ENCODE measurements around the gene TMPRSS7. TPM values are rescaled to one million over a fixed set of nuclear protein-coding genes. Genes with fewer than 3 reads are reported as not detected.

The TMPRSS7 gene
- polyA plus RNA-seq, 3 donors: not detected

DNA sequence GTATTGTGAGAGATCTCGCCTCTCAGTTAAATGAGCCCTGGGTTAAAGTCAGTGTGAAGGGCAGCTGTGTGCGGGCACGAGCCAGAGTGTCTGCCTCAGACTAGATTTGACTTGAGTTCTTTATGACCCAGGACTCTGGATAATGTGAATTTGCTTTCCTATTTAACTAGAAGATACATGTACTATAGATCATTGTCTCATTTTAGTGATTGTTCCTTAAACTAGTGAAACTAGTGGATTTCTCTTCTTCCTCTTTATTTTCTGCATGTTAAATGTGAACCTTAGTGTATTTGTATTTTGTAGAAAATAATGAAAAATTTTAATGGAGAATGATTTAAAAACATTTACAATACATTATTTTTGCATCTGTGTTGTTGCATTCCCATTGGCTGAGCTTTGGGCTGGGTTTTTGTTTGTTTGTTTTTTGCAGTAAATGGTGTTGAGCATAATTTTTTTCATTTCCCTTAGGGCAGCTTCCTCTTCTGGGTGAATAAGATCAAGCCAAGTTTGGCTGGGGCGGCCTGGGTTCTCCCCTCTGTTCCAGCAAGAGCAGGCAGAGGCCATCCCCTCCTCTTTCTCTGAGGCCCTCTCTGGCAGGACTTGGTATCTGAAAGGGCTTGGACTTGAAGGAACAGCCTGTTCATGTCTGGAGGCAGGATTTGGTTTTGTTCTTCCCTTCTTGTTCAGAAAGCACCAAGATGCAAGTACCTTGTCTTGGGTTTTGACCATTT, 83.5 kb downstream of the TMPRSS7 start:
- Histone ChIP-seq H3K27ac (ENCODE audit: low read depth in 1 of 2, low read length in 2 of 2) (peak overlapping the region; percentile 23 to 28), H3K4me1 (ENCODE audit: control insufficient read depth in 1 of 2, insufficient read depth in 2 of 2, low read length in 2 of 2) (peaks cover 38 to 42% of the 10 kb centered on the region in 2 donors), H2AFZ (ENCODE audit: insufficient read depth, low read depth, low read length, poor library complexity, severe bottlenecking) (no peak overlapping the region), H3K9ac (ENCODE audit: insufficient read depth, low read length, poor library complexity, severe bottlenecking) (no peak overlapping the region), H3K9me3 (replicated peaks in 1 of 2; ENCODE audit: control insufficient read depth in 1 of 2, insufficient read depth in 1 of 2, low read length in 2 of 2) (no peaks in the 10 kb centered on the region), H4K20me1 (ENCODE audit: insufficient read depth, low read length) (no peaks in the 10 kb centered on the region), H3K4me3 (replicated peaks in 1 of 3; ENCODE audit: low read depth in 2 of 3, low read length in 3 of 3) (peak overlapping the region in 1 of 3 experiments; percentile 8), H3K79me2 (ENCODE audit: insufficient read depth, low read length) (no peaks in the 10 kb centered on the region), H3K27me3 (ENCODE audit: control insufficient read depth in 2 of 2, insufficient read depth in 2 of 2, low read length in 2 of 2) (no peaks in the 10 kb centered on the region), H3K4me2 (replicated peaks; ENCODE audit: extremely low read depth, low read length, poor library complexity, severe bottlenecking) (no peak overlapping the region), H3K36me3 (replicated peaks in 1 of 2; ENCODE audit: control insufficient read depth in 1 of 2, insufficient read depth in 2 of 2, low read length in 2 of 2) (no peaks in the 10 kb centered on the region)
- peak; percentile 47 to 72 (median 60) for DNase-seq
- 100% methylated on average over 1 of the region's 4 CpGs for WGBS (ENCODE audit: insufficient coverage)
- Mint-ChIP-seq H3K27me3 (ENCODE audit: low read depth in 3 of 3) (peaks cover 0 to 8% (median 5%) of the 10 kb centered on the region in 3 donors), H3K27ac (peak overlapping the region; percentile 22 to 84 (median 73)), H3K9me3 (no peaks in the 10 kb centered on the region), H3K4me3 (peak overlapping the region in 1 of 2 donors; percentile 53), H3K36me3 (peaks cover 0 to 3% of the 10 kb centered on the region in 2 donors), H3K4me1 (peaks cover 48% of the 10 kb centered on the region)
- TF ChIP-seq, protein P1, sequence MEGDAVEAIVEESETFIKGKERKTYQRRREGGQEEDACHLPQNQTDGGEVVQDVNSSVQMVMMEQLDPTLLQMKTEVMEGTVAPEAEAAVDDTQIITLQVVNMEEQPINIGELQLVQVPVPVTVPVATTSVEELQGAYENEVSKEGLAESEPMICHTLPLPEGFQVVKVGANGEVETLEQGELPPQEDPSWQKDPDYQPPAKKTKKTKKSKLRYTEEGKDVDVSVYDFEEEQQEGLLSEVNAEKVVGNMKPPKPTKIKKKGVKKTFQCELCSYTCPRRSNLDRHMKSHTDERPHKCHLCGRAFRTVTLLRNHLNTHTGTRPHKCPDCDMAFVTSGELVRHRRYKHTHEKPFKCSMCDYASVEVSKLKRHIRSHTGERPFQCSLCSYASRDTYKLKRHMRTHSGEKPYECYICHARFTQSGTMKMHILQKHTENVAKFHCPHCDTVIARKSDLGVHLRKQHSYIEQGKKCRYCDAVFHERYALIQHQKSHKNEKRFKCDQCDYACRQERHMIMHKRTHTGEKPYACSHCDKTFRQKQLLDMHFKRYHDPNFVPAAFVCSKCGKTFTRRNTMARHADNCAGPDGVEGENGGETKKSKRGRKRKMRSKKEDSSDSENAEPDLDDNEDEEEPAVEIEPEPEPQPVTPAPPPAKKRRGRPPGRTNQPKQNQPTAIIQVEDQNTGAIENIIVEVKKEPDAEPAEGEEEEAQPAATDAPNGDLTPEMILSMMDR (IDR thresholded peaks at IDR 0.05): peak; percentile 25
- intact Hi-C loops (cut with micrococcal nuclease): no loop called here

DNA sequence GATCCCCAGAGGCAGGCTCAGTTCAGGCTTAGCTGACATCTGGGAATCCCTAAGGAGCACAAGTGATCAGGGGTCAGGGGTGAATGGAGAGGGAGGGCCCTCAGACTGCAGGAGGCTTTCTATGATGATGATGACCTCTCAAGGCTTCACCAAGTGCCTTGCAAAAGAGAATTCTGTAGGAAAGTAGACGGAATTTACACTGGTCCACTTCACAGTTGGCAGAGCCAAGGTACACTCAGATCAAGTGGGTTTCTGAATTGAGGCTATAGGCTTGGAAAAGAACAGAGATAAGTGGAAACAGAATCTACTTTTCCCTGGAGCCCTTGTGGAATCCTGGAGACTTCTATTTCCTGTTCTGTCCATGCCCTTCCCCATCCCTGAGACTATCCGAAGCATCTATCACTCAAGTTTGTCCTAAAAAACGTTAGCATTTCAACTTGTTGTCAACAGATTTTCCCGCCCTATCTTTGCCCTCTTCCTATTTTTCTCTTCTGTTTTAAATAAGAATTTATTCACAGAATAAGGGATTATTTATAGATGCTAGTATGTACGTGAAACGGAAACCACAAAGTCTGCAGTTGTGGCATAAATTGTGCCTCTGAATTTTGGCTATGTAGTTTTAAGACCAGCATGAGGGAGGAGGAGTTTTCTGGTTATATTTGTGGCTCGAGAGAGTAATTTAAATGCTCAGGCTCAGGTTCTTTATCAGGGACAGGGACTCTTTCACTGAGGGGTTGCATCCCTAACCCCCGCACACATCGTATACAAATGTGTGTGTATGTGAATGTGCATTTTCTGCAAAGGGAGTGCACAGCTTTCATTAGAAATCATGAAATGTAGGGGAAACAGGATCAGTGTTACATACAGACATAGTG, 85.7 kb downstream of the TMPRSS7 start:
- Histone ChIP-seq H3K27ac (ENCODE audit: low read depth in 1 of 2, low read length in 2 of 2) (no peak overlapping the region), H2AFZ (ENCODE audit: insufficient read depth, low read depth, low read length, poor library complexity, severe bottlenecking) (peak overlapping the region; percentile 27), H3K9ac (ENCODE audit: insufficient read depth, low read length, poor library complexity, severe bottlenecking) (no peak overlapping the region), H3K36me3 (replicated peaks in 1 of 2; ENCODE audit: control insufficient read depth in 1 of 2, insufficient read depth in 2 of 2, low read length in 2 of 2) (no peaks in the 10 kb centered on the region), H4K20me1 (ENCODE audit: insufficient read depth, low read length) (no peaks in the 10 kb centered on the region), H3K4me3 (replicated peaks in 1 of 3; ENCODE audit: low read depth in 2 of 3, low read length in 3 of 3) (peak overlapping the region in 1 of 3 experiments; percentile 0), H3K27me3 (ENCODE audit: control insufficient read depth in 2 of 2, insufficient read depth in 2 of 2, low read length in 2 of 2) (no peaks in the 10 kb centered on the region), H3K79me2 (ENCODE audit: insufficient read depth, low read length) (no peaks in the 10 kb centered on the region), H3K9me3 (replicated peaks in 1 of 2; ENCODE audit: control insufficient read depth in 1 of 2, insufficient read depth in 1 of 2, low read length in 2 of 2) (no peaks in the 10 kb centered on the region), H3K4me2 (replicated peaks; ENCODE audit: extremely low read depth, low read length, poor library complexity, severe bottlenecking) (peak overlapping the region; percentile 38), H3K4me1 (ENCODE audit: control insufficient read depth in 1 of 2, insufficient read depth in 2 of 2, low read length in 2 of 2) (peaks cover 38 to 42% of the 10 kb centered on the region in 2 donors)
- intact Hi-C loops (cut with micrococcal nuclease): loop anchor here in 1 of 2 donors (10.0 kb wide), 1 partner anchor 185 kb away; no protein-coding TSS in a partner anchor
- Mint-ChIP-seq H3K4me1 (peaks cover 46% of the 10 kb centered on the region), H3K4me3 (peak overlapping the region in 1 of 2 donors; percentile 39), H3K36me3 (peaks cover 0 to 3% of the 10 kb centered on the region in 2 donors), H3K27me3 (ENCODE audit: low read depth in 3 of 3) (peaks cover 0 to 5% (median 3%) of the 10 kb centered on the region in 3 donors), H3K27ac (peak overlapping the region in 1 of 7 donors; percentile 5), H3K9me3 (no peaks in the 10 kb centered on the region)
- no peak for DNase-seq
- WGBS (ENCODE audit: insufficient coverage): 6% methylated on average over 3 of the region's 9 CpGs
- TF ChIP-seq, protein P1 (IDR thresholded peaks at IDR 0.05): no peak

Measured in CD14-positive monocyte (primary cell).